Activated CD4-positive, alpha-beta memory T cell treated with anti-CD3 and anti-CD28 coated beads for 36 hours (primary cell): ENCODE results near the gene SIGLEC10. TPM values are rescaled to one million over a fixed set of nuclear protein-coding genes. Genes with fewer than 3 reads are reported as not detected.
A peak's percentile ranks its signal among the peaks of the same experiment; 100 is the strongest.

Experiments used
- CTCF ChIA-PET: fragments of 350-600 bp; sonication (Branson Sonifier 250); formaldehyde crosslinking; loops from one replicate; lab custom pipeline; 2021; ENCODE audit warnings: antibody characterized with exemption, inconsistent platforms; lab: Charles Lee
- POLR2A ChIA-PET: fragments of 350-600 bp; sonication (Branson Sonifier 250); formaldehyde crosslinking; loops from one replicate; lab custom pipeline; 2021; ENCODE audit warnings: antibody characterized with exemption; lab: Charles Lee
- DNase-seq: peaks from one replicate; pipeline ENCODE4 v3.0.0-alpha.2; 2020
- H3K27ac Mint-ChIP-seq: one replicate; pipeline ENCODE4 v1.8.0; 2021; ENCODE audit warnings: mixed read lengths
- H3K27me3 Mint-ChIP-seq: one replicate; pipeline ENCODE4 v1.8.0; 2021; ENCODE audit warnings: mixed read lengths
- H3K36me3 Mint-ChIP-seq: one replicate; pipeline ENCODE4 v1.8.0; 2021; ENCODE audit warnings: mixed read lengths
- H3K4me1 Mint-ChIP-seq: one replicate; pipeline ENCODE4 v1.8.0; 2021; ENCODE audit warnings: low read depth, mixed read lengths
- H3K4me3 Mint-ChIP-seq: one replicate; pipeline ENCODE4 v1.8.0; 2021; ENCODE audit warnings: mild to moderate bottlenecking, mixed read lengths
- H3K9me3 Mint-ChIP-seq: one replicate; pipeline ENCODE4 v1.8.0; 2021; ENCODE audit warnings: mixed read lengths
- intact Hi-C: fragments of 100-400 bp; cut with micrococcal nuclease; formaldehyde crosslinking; loops from one replicate; pipeline ENCODE4 v1.15.1; 2023
- total RNA-seq, 2 experiments: library from RNA; stranded (reverse); gene quantifications; one replicate each; pipeline ENCODE4 v1.2.3, GENCODE V29; 2021

The SIGLEC10 gene
- total RNA-seq, 2 experiments from 2014 or later = 0.19 to 0.26 TPM

DNA sequence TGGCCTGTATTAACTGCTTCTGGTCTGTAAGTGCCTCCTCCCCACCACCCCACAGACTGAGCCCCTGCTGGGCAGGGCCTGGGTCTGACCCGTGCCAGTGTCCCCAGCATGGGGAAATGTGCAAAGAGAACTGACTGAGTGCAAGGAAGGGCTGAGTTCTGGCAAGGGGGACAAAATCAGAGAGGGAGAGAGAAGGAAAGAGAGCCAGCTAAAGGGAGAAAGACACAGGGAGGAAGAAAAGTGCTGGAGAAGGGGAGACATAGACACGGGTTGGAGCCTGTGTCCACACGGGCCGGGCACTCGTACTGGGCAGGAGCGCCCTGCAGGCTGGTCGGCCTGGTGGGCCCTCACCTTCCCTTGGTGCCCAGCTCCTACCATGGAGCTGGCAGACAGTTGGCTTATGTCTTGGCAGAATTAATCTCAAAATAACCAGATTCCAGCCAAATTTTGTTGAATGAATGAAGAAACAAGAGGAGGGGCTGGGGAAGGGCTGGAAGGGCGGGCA lies 46.2 kb downstream of the SIGLEC10 start:
- H3K27me3 Mint-ChIP-seq = no peaks in the 10 kb centered on the region
- peaks cover 63% of the 10 kb centered on the region for H3K4me1 Mint-ChIP-seq
- no peak for DNase-seq
- ChIA-PET POLR2A (interaction anchor here (1.6 to 2.1 kb wide), 3 partner anchors 23 to 70 kb away, joined by 5 to 27 read pairs (median 6); no protein-coding TSS in a partner anchor), CTCF (interaction anchor here (1.1 to 2.7 kb wide), 3 partner anchors 10 to 48 kb away, joined by 3 to 9 read pairs (median 5); no protein-coding TSS in a partner anchor)
- H3K4me3 Mint-ChIP-seq = peak overlapping the region; percentile 76
- H3K36me3 Mint-ChIP-seq = peaks cover 20% of the 10 kb centered on the region
- intact Hi-C loops = no loop called here
- H3K27ac Mint-ChIP-seq = peak overlapping the region; percentile 95
- H3K9me3 Mint-ChIP-seq = no peaks in the 10 kb centered on the region

- Mint-ChIP-seq H3K36me3 (peaks cover 21% of the 10 kb centered on the region), H3K9me3 (no peaks in the 10 kb centered on the region), H3K27me3 (no peaks in the 10 kb centered on the region), H3K4me3 (peak overlapping the region; percentile 76), H3K4me1 (peaks cover 58% of the 10 kb centered on the region), H3K27ac (peak overlapping the region; percentile 95)
- CTCF ChIA-PET = interaction anchor here (1.1 to 1.2 kb wide), 2 partner anchors 24 to 49 kb away, joined by 3 read pairs; no protein-coding TSS in a partner anchor
- DNase-seq = no peak
- POLR2A ChIA-PET = interaction anchor here (0.8 to 1.6 kb wide), 2 partner anchors 24 to 25 kb away, joined by 3 to 6 read pairs; no protein-coding TSS in a partner anchor
- intact Hi-C loops = no loop called here
Observed at GRCh38 chr19:51370230-51370629, 47.2 kb downstream of the SIGLEC10 start.

- peaks cover 57% of the 10 kb centered on the region for H3K4me1 Mint-ChIP-seq
Observed at GRCh38 chr19:51368366-51369282, 48.8 kb downstream of the SIGLEC10 start, which contains the start of gene CLDND2. CLDND2 (minus strand) TSS chr19:51369003; CDS start chr19:51368577, 426 bp downstream.

DNA sequence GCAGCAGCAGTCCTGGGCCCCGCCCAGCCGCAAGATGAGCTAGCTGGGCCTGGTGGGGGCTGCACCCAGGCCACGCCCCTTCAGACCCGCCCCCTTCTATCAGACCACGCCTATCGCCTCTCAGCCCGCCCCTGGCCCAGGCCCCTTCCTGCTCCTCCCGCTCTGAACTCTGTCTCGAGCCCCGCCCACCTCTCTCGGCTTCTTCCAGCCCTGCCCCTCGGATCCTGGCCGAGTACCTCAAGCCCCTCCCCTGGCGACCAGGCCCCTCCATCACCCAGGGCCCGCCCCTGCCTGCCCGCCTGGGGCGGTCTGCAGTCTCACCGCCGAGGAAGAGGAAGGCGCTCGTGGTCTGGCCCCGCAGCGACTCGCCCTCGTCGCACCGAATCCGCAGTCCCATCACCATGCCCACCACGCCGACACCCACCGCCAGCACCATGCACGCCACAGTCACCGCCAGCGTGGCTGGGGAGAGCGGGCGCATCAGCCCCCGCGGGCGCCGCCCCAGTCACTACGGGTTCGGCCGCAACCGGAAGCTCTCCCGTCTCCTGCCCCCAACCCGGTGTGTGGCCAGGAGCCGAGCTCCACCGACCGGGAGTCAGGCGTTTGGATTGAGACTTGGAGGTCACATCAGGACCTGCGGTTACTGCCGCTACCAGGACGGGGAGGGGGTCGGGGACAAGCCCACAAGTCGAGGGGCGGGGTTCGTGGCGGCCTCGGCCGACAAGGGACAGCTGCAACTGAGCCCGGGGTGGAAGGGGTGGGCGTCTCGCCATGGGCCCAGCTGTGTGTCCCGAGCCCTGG lies 49.7 kb downstream of the SIGLEC10 start:
- peaks cover 57% of the 10 kb centered on the region for H3K4me1 Mint-ChIP-seq
- ChIA-PET CTCF (interaction anchor here (0.6 to 1.6 kb wide), 3 partner anchors 27 to 31 kb away, joined by 3 to 12 read pairs (median 3); no protein-coding TSS in a partner anchor), POLR2A (interaction anchor here (1.1 to 2.9 kb wide), 4 partner anchors 27 to 81 kb away, joined by 3 to 22 read pairs (median 4); no protein-coding TSS in a partner anchor)
- DNase-seq = peak; percentile 100
- H3K4me3 Mint-ChIP-seq = peak overlapping the region; percentile 99
- intact Hi-C loops = loop anchor here (1.0 kb wide), 2 partner anchors 27 to 28 kb away; no protein-coding TSS in a partner anchor
- H3K27ac Mint-ChIP-seq = peak overlapping the region; percentile 96
- no peaks in the 10 kb centered on the region for H3K27me3 Mint-ChIP-seq
- no peaks in the 10 kb centered on the region for H3K9me3 Mint-ChIP-seq
- peaks cover 26% of the 10 kb centered on the region for H3K36me3 Mint-ChIP-seq

More at GRCh38 chr19:51368366-51369282, 48.8 kb downstream of the SIGLEC10 start, which contains the start of gene CLDND2:
- Mint-ChIP-seq H3K27ac (peak within 1 kb of the TSS; percentile 96), H3K36me3 (peaks cover 26% of the 10 kb centered on the region), H3K27me3 (no peaks in the 10 kb centered on the region), H3K9me3 (no peaks in the 10 kb centered on the region), H3K4me3 (peak within 1 kb of the TSS; percentile 99)
- DNase-seq = no peak
- ChIA-PET CTCF (interaction anchor here (1.6 kb wide), 1 partner anchor 26 kb away, joined by 12 read pairs; no protein-coding TSS in a partner anchor), POLR2A (interaction anchor here (1.1 to 2.9 kb wide), 3 partner anchors 26 to 80 kb away, joined by 3 to 22 read pairs (median 5); no protein-coding TSS in a partner anchor)
- intact Hi-C loops = no loop called here

GRCh38 chr19:51367255-51367564 lies 50.2 kb downstream of the SIGLEC10 start:
- peak overlapping the region; percentile 99 for H3K4me3 Mint-ChIP-seq
- intact Hi-C loops = loop anchor here (1.0 kb wide), 2 partner anchors 27 to 28 kb away; no protein-coding TSS in a partner anchor
- H3K4me1 Mint-ChIP-seq = peaks cover 57% of the 10 kb centered on the region
- H3K27ac Mint-ChIP-seq = peak overlapping the region; percentile 96
- H3K27me3 Mint-ChIP-seq = no peaks in the 10 kb centered on the region
- ChIA-PET CTCF (interaction anchor here (0.6 to 1.6 kb wide), 3 partner anchors 27 to 32 kb away, joined by 3 to 12 read pairs (median 3); no protein-coding TSS in a partner anchor), POLR2A (interaction anchor here (1.1 to 2.9 kb wide), 4 partner anchors 27 to 81 kb away, joined by 3 to 22 read pairs (median 4); no protein-coding TSS in a partner anchor)
- no peak for DNase-seq
- H3K36me3 Mint-ChIP-seq = peaks cover 26% of the 10 kb centered on the region
- H3K9me3 Mint-ChIP-seq = no peaks in the 10 kb centered on the region

GRCh38 chr19:51366389-51367254 lies 50.8 kb downstream of the SIGLEC10 start:
- Mint-ChIP-seq H3K9me3 (no peaks in the 10 kb centered on the region), H3K4me1 (peaks cover 51% of the 10 kb centered on the region), H3K4me3 (peak overlapping the region; percentile 99), H3K36me3 (peaks cover 23% of the 10 kb centered on the region), H3K27ac (peak overlapping the region; percentile 96), H3K27me3 (no peaks in the 10 kb centered on the region)
- ChIA-PET CTCF (interaction anchor here (0.8 to 1.6 kb wide), 4 partner anchors 27 to 32 kb away, joined by 3 to 12 read pairs (median 3); no protein-coding TSS in a partner anchor), POLR2A (interaction anchor here (1.2 to 2.9 kb wide), 4 partner anchors 24 to 28 kb away, joined by 3 to 22 read pairs (median 12); partner anchors contain the start of gene VSIG10L)
- intact Hi-C loops = loop anchor here (1.0 kb wide), 3 partner anchors 27 to 75 kb away; no protein-coding TSS in a partner anchor
- peak; percentile 98 for DNase-seq

DNA sequence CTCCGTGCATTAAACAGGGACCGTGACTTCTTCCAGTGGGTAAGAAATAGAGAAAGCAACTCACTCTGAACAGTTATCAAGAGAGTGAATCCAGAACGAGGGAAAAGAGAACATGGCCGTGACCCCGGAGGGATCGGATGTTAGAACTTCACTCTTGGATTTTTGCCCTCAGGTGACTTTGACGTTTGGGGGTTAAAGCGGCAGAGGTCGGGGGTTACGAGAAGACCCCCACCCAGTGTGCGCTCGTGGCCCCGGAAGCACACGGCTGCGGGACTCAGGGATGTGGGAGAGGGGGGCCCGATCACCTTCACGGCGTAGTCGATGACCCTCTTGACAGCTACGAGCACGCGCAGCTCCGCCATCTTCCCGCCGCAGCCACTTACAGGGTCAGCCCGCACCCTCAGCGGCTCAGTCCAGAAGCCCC lies 51.5 kb downstream of the SIGLEC10 start, which contains the start of gene ETFB:
Gene ETFB (minus strand): TSS at position 424 of the 424 bp plus-strand sequence. CDS start 62 bp downstream, at position 362.
- ChIA-PET POLR2A (interaction anchor here (1.1 to 1.7 kb wide), 4 partner anchors 11 to 29 kb away, joined by 3 to 17 read pairs (median 4); partner anchors contain the start of gene VSIG10L), CTCF (interaction anchor here (0.5 to 1.2 kb wide), 7 partner anchors 11 to 295 kb away, joined by 3 to 5 read pairs (median 3); no protein-coding TSS in a partner anchor)
- Mint-ChIP-seq H3K27ac (peak within 1 kb of the TSS; percentile 96), H3K4me3 (peak within 1 kb of the TSS; percentile 99), H3K36me3 (peaks cover 21% of the 10 kb centered on the region), H3K27me3 (no peaks in the 10 kb centered on the region), H3K4me1 (peaks cover 47% of the 10 kb centered on the region), H3K9me3 (no peaks in the 10 kb centered on the region)
- DNase-seq = no peak
- intact Hi-C loops = loop anchor here (1.0 kb wide), 1 partner anchor 75 kb away; no protein-coding TSS in a partner anchor

- no peaks in the 10 kb centered on the region for H3K27me3 Mint-ChIP-seq
- peak; percentile 43 for DNase-seq
- POLR2A ChIA-PET = interaction anchor here (1.1 to 1.7 kb wide), 4 partner anchors 12 to 30 kb away, joined by 3 to 17 read pairs (median 4); partner anchors contain the start of gene VSIG10L
Observed at GRCh38 chr19:51365211-51365964, 52.1 kb downstream of the SIGLEC10 start.

More at GRCh38 chr19:51365211-51365964, 52.1 kb downstream of the SIGLEC10 start:
- Mint-ChIP-seq H3K4me3 (peak overlapping the region; percentile 99), H3K9me3 (no peaks in the 10 kb centered on the region), H3K27ac (peak overlapping the region; percentile 96), H3K36me3 (peaks cover 20% of the 10 kb centered on the region), H3K4me1 (peaks cover 45% of the 10 kb centered on the region)
- intact Hi-C loops = no loop called here
- CTCF ChIA-PET = interaction anchor here (0.5 to 1.2 kb wide), 7 partner anchors 11 to 296 kb away, joined by 3 to 5 read pairs (median 3); no protein-coding TSS in a partner anchor
